ENCODE data around the gene PNMA8B. TPM values are rescaled to one million over a fixed set of nuclear protein-coding genes. Genes with fewer than 3 reads are reported as not detected.

Gene PNMA8B
- total and polyA plus RNA-seq, 4 donors, result 0.75 to 5.2 (median 1.2) TPM

GRCh38 chr19:46517471-46517870 is 21.8 kb upstream of the PNMA8B start:
- Histone ChIP-seq H3K4me1 (ENCODE audit: control insufficient read depth in 1 of 2, insufficient read depth in 2 of 2, low read length in 2 of 2) (no peaks in the 10 kb centered on the region), H3K27ac (ENCODE audit: low read depth in 1 of 2, low read length in 2 of 2) (no peak overlapping the region), H3K4me3 (ENCODE audit: low read length in 2 of 2) (no peak overlapping the region), H3K9me3 (ENCODE audit: control insufficient read depth, low read length) (no peaks in the 10 kb centered on the region), H3K27me3 (ENCODE audit: control insufficient read depth in 1 of 2, insufficient read depth in 2 of 2, low read length in 1 of 2) (no peaks in the 10 kb centered on the region), H3K36me3 (ENCODE audit: control insufficient read depth in 1 of 2, insufficient read depth in 2 of 2, low read length in 1 of 2) (no peaks in the 10 kb centered on the region)
- ATAC-seq (ENCODE audit: low FRiP score) (no peak), DNase-seq (no peak)
- intact Hi-C loops (cut with DNase I), result no loop called here
- 92 to 93% methylated on average over 6 of the region's 6 CpGs for WGBS, 2 donors

GRCh38 chr19:46515879-46516350 is 20.2 kb upstream of the PNMA8B start:
- Histone ChIP-seq H3K27ac (ENCODE audit: low read depth in 1 of 2, low read length in 2 of 2) (no peak overlapping the region), H3K4me3 (ENCODE audit: low read length in 2 of 2) (no peak overlapping the region), H3K36me3 (ENCODE audit: control insufficient read depth in 1 of 2, insufficient read depth in 2 of 2, low read length in 1 of 2) (no peaks in the 10 kb centered on the region), H3K9me3 (ENCODE audit: control insufficient read depth, low read length) (peaks cover 1% of the 10 kb centered on the region), H3K4me1 (ENCODE audit: control insufficient read depth in 1 of 2, insufficient read depth in 2 of 2, low read length in 2 of 2) (no peaks in the 10 kb centered on the region), H3K27me3 (ENCODE audit: control insufficient read depth in 1 of 2, insufficient read depth in 2 of 2, low read length in 1 of 2) (no peaks in the 10 kb centered on the region)
- WGBS, 2 donors, result 15 to 17% methylated on average over 6 of the region's 6 CpGs
- DNase-seq (no peak), ATAC-seq (ENCODE audit: low FRiP score) (no peak)
- intact Hi-C loops (cut with DNase I), result no loop called here

GRCh38 chr19:46515290-46515609 is 19.6 kb upstream of the PNMA8B start:
- intact Hi-C loops (cut with DNase I), result no loop called here
- Histone ChIP-seq H3K27ac (ENCODE audit: low read depth in 1 of 2, low read length in 2 of 2) (no peak overlapping the region), H3K4me1 (ENCODE audit: control insufficient read depth in 1 of 2, insufficient read depth in 2 of 2, low read length in 2 of 2) (no peaks in the 10 kb centered on the region), H3K4me3 (ENCODE audit: low read length in 2 of 2) (no peak overlapping the region), H3K27me3 (ENCODE audit: control insufficient read depth in 1 of 2, insufficient read depth in 2 of 2, low read length in 1 of 2) (no peaks in the 10 kb centered on the region), H3K9me3 (ENCODE audit: control insufficient read depth, low read length) (peaks cover 1% of the 10 kb centered on the region), H3K36me3 (ENCODE audit: control insufficient read depth in 1 of 2, insufficient read depth in 2 of 2, low read length in 1 of 2) (no peaks in the 10 kb centered on the region)
- no peak for ATAC-seq (ENCODE audit: low FRiP score)
- WGBS, 2 donors, result 70% methylated on average over 3 of the region's 3 CpGs
- no peak for DNase-seq

- Histone ChIP-seq H3K4me1 (ENCODE audit: control insufficient read depth in 1 of 2, insufficient read depth in 2 of 2, low read length in 2 of 2) (no peaks in the 10 kb centered on the region), H3K36me3 (ENCODE audit: control insufficient read depth in 1 of 2, insufficient read depth in 2 of 2, low read length in 1 of 2) (no peaks in the 10 kb centered on the region), H3K27ac (ENCODE audit: low read depth in 1 of 2, low read length in 2 of 2) (no peak overlapping the region), H3K27me3 (ENCODE audit: control insufficient read depth in 1 of 2, insufficient read depth in 2 of 2, low read length in 1 of 2) (no peaks in the 10 kb centered on the region), H3K9me3 (ENCODE audit: control insufficient read depth, low read length) (peaks cover 1% of the 10 kb centered on the region), H3K4me3 (ENCODE audit: low read length in 2 of 2) (no peak overlapping the region)
- intact Hi-C loops (cut with DNase I), result loop anchor here (5.0 kb wide), 2 partner anchors 167 to 232 kb away; partner anchors contain the start of gene PPP5C (in 1 of the 2)
- 75 to 79% methylated on average over 13 of the region's 13 CpGs for WGBS, 2 donors
- DNase-seq (no peak), ATAC-seq (ENCODE audit: low FRiP score) (no peak)
Measured at GRCh38 chr19:46514589-46515289, 19.1 kb upstream of the PNMA8B start.

- no peak overlapping the region for H3K27ac ChIP-seq (ENCODE audit: low read depth in 1 of 2, low read length in 2 of 2)
Measured at GRCh38 chr19:46513461-46514236, 18.0 kb upstream of the PNMA8B start.

GRCh38 chr19:46511237-46511636 is 15.6 kb upstream of the PNMA8B start:
- no peaks in the 10 kb centered on the region for H3K36me3 ChIP-seq (ENCODE audit: control insufficient read depth in 1 of 2, insufficient read depth in 2 of 2, low read length in 1 of 2)
- no peaks in the 10 kb centered on the region for H3K4me1 ChIP-seq (ENCODE audit: control insufficient read depth in 1 of 2, insufficient read depth in 2 of 2, low read length in 2 of 2)
- intact Hi-C loops (cut with DNase I), result loop anchor here (5.0 kb wide), 2 partner anchors 164 to 229 kb away; partner anchors contain the start of gene PPP5C (in 1 of the 2)
- ATAC-seq (ENCODE audit: low FRiP score) (no peak), DNase-seq (no peak)
- peaks cover 1% of the 10 kb centered on the region for H3K9me3 ChIP-seq (ENCODE audit: control insufficient read depth, low read length)
- WGBS, 2 donors, result 85 to 94% methylated on average over 4 of the region's 4 CpGs
- no peaks in the 10 kb centered on the region for H3K27me3 ChIP-seq (ENCODE audit: control insufficient read depth in 1 of 2, insufficient read depth in 2 of 2, low read length in 1 of 2)
- H3K27ac ChIP-seq (ENCODE audit: low read depth in 1 of 2, low read length in 2 of 2), result no peak overlapping the region
- no peak overlapping the region for H3K4me3 ChIP-seq (ENCODE audit: low read length in 2 of 2)

More at GRCh38 chr19:46513461-46514236, 18.0 kb upstream of the PNMA8B start:
- Histone ChIP-seq H3K36me3 (ENCODE audit: control insufficient read depth in 1 of 2, insufficient read depth in 2 of 2, low read length in 1 of 2) (no peaks in the 10 kb centered on the region), H3K4me3 (ENCODE audit: low read length in 2 of 2) (no peak overlapping the region), H3K9me3 (ENCODE audit: control insufficient read depth, low read length) (peaks cover 1% of the 10 kb centered on the region), H3K4me1 (ENCODE audit: control insufficient read depth in 1 of 2, insufficient read depth in 2 of 2, low read length in 2 of 2) (no peaks in the 10 kb centered on the region), H3K27me3 (ENCODE audit: control insufficient read depth in 1 of 2, insufficient read depth in 2 of 2, low read length in 1 of 2) (no peaks in the 10 kb centered on the region)
- DNase-seq (peak; percentile 90 to 98), ATAC-seq (ENCODE audit: low FRiP score) (peak; percentile 91)
- 24% methylated on average over 36 of the region's 36 CpGs for WGBS, 2 donors
- intact Hi-C loops (cut with DNase I), result loop anchor here (1.0 to 5.0 kb wide), 6 partner anchors 25 to 232 kb away; partner anchors contain the start of gene PPP5C (in 1 of the 2)

- Histone ChIP-seq H3K4me3 (ENCODE audit: low read length in 2 of 2) (no peak overlapping the region), H3K36me3 (ENCODE audit: control insufficient read depth in 1 of 2, insufficient read depth in 2 of 2, low read length in 1 of 2) (no peaks in the 10 kb centered on the region), H3K4me1 (ENCODE audit: control insufficient read depth in 1 of 2, insufficient read depth in 2 of 2, low read length in 2 of 2) (no peaks in the 10 kb centered on the region), H3K9me3 (ENCODE audit: control insufficient read depth, low read length) (peaks cover 1% of the 10 kb centered on the region), H3K27me3 (ENCODE audit: control insufficient read depth in 1 of 2, insufficient read depth in 2 of 2, low read length in 1 of 2) (no peaks in the 10 kb centered on the region), H3K27ac (ENCODE audit: low read depth in 1 of 2, low read length in 2 of 2) (no peak overlapping the region)
- DNase-seq (no peak), ATAC-seq (ENCODE audit: low FRiP score) (no peak)
- 0 to 2% methylated on average over 2 of the region's 2 CpGs for WGBS, 2 donors
- intact Hi-C loops (cut with DNase I), result no loop called here
Measured at GRCh38 chr19:46508206-46508605, 12.5 kb upstream of the PNMA8B start.

GRCh38 chr19:46503848-46504453 is 8.3 kb upstream of the PNMA8B start:
- ATAC-seq (ENCODE audit: low FRiP score) (no peak), DNase-seq (no peak)
- H3K9me3 ChIP-seq (ENCODE audit: control insufficient read depth, low read length), result no peaks in the 10 kb centered on the region
- H3K27me3 ChIP-seq (ENCODE audit: control insufficient read depth in 1 of 2, insufficient read depth in 2 of 2, low read length in 1 of 2), result no peaks in the 10 kb centered on the region
- H3K36me3 ChIP-seq (ENCODE audit: control insufficient read depth in 1 of 2, insufficient read depth in 2 of 2, low read length in 1 of 2), result no peaks in the 10 kb centered on the region
- intact Hi-C loops (cut with DNase I), result no loop called here
- no peak overlapping the region for H3K27ac ChIP-seq (ENCODE audit: low read depth in 1 of 2, low read length in 2 of 2)
- 87 to 89% methylated on average over 17 of the region's 17 CpGs for WGBS, 2 donors
- H3K4me1 ChIP-seq (ENCODE audit: control insufficient read depth in 1 of 2, insufficient read depth in 2 of 2, low read length in 2 of 2), result no peaks in the 10 kb centered on the region
- H3K4me3 ChIP-seq (ENCODE audit: low read length in 2 of 2), result no peak overlapping the region
